K562 (cell line): Measurements from ENCODE around the gene BMI1. TPM values are rescaled to one million over a fixed set of nuclear protein-coding genes. Genes with fewer than 3 reads are reported as not detected.

Source experiments
- CBX3 ChIP-seq, 2 experiments: IDR thresholded peaks; 1 replicate in 1 of 2; 2 replicates in 1 of 2; pipeline ENCODE4 v1.6.1; 2012; ENCODE audit warnings: inconsistent platforms in 2 of 2, low read length in 2 of 2, borderline replicate concordance in 1 of 2, control low read depth in 1 of 2
- GATA2 ChIP-seq: sonication (generic); formaldehyde crosslinking; IDR thresholded peaks from 2 replicates; pipeline ENCODE4 v1.4.0; 2020; ENCODE audit warnings: mild to moderate bottlenecking, missing genetic modification reagents
- KAT7 ChIP-seq: sonication (generic); formaldehyde crosslinking; IDR thresholded peaks from 2 replicates; pipeline ENCODE4 v1.8.0; 2022; ENCODE audit warnings: missing genetic modification reagents, mild to moderate bottlenecking, borderline replicate concordance
- LARP7 ChIP-seq: fragments of 450-650 bp; IDR thresholded peaks from 2 replicates; pipeline ENCODE4 v1.6.1; 2016
- RFX7 ChIP-seq: fragments of 250-450 bp; sonication (Bioruptor Pico); IDR thresholded peaks from 2 replicates; pipeline ENCODE4 v1.5.1; 2021; ENCODE audit warnings: mild to moderate bottlenecking
- polyA plus RNA-seq, 8 experiments: library from polyadenylated mRNA; depleted of rRNA in 4 of 8; stranded (reverse) in 5 of 8; unstranded in 3 of 8; fragments of >200 nt; fragmentation: Nextera tagmentation in 2 of 8; fragmentation: Illumina TruSeq in 1 of 8; extraction: Ambion mirVana in 2 of 8; extraction: Trizol in 1 of 8; gene quantifications; 2 replicates each; pipeline versions ENCODE4 v1.2.1 to v1.2.3, GENCODE V29; 2011 to 2014; ENCODE audit warnings: inconsistent platforms in 1 of 8, missing spikeins in 1 of 8
- total RNA-seq, 7 experiments: library from RNA; depleted of rRNA in 6 of 7; stranded (reverse); fragments of >200 nt in 6 of 7; fragmentation: Illumina TruSeq in 2 of 7; extraction: Trizol in 2 of 7; gene quantifications; 2 replicates each; pipeline versions ENCODE4 v1.2.1 to v1.2.3, GENCODE V29; 2011 to 2021; ENCODE audit warnings: low replicate concordance in 1 of 7
- TF ChIP-seq, protein P1 (sequence below): fragments of 450-650 bp; formaldehyde crosslinking; IDR thresholded peaks from 2 replicates; pipeline ENCODE4 v1.4.0; 2020; ENCODE audit warnings: mild to moderate bottlenecking, moderate library complexity
- TF ChIP-seq, protein P2 (sequence below): sonication (generic); formaldehyde crosslinking; IDR thresholded peaks from 2 replicates; pipeline ENCODE4 v1.8.0; 2022; ENCODE audit warnings: missing genetic modification reagents, mild to moderate bottlenecking, borderline replicate concordance
- TF ChIP-seq, protein P3 (sequence below), 2 experiments: fragments of 450-650 bp in 1 of 2; sonication (generic) in 1 of 2; formaldehyde crosslinking in 1 of 2; IDR thresholded peaks; 2 replicates each; pipeline versions ENCODE4 v1.7.1 to v1.9.0; 2016 to 2022; ENCODE audit warnings: inconsistent platforms in 1 of 2, mild to moderate bottlenecking in 1 of 2, missing genetic modification reagents in 1 of 2
- TF ChIP-seq, protein P4 (sequence below), 2 experiments: fragments of 450-650 bp; conservative IDR thresholded peaks; 2 replicates each; pipeline ENCODE4 v1.6.1; 2017; ENCODE audit warnings: mild to moderate bottlenecking in 2 of 2, moderate library complexity in 2 of 2

BMI1 gene
- total and polyA plus RNA-seq, 9 of the 15 experiments (the other 6 are each of a cell fraction or from before 2014, with no cell fraction given): 21.4 to 103 (median 70.8) TPM

DNA sequence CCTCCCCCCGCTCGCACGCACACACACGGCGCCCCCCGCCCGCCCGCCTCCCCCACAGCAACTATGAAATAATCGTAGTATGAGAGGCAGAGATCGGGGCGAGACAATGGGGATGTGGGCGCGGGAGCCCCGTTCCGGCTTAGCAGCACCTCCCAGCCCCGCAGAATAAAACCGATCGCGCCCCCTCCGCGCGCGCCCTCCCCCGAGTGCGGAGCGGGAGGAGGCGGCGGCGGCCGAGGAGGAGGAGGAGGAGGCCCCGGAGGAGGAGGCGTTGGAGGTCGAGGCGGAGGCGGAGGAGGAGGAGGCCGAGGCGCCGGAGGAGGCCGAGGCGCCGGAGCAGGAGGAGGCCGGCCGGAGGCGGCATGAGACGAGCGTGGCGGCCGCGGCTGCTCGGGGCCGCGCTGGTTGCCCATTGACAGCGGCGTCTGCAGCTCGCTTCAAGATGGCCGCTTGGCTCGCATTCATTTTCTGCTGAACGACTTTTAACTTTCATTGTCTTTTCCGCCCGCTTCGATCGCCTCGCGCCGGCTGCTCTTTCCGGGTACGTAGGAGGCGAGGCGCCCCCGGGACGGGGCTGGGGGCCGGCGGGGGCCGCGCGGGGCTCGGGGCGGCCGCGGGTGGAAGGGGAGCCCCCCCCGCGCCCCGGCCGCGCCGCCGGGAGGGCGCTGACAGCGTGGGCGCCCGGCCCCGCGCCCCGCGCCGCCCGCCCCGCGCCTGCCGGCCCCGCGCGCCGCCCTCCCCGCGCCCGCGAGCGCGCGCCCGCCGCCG, 441 bp downstream of the BMI1 start (continued):
- TF ChIP-seq RFX7: no peak
- TF ChIP-seq, protein P1, sequence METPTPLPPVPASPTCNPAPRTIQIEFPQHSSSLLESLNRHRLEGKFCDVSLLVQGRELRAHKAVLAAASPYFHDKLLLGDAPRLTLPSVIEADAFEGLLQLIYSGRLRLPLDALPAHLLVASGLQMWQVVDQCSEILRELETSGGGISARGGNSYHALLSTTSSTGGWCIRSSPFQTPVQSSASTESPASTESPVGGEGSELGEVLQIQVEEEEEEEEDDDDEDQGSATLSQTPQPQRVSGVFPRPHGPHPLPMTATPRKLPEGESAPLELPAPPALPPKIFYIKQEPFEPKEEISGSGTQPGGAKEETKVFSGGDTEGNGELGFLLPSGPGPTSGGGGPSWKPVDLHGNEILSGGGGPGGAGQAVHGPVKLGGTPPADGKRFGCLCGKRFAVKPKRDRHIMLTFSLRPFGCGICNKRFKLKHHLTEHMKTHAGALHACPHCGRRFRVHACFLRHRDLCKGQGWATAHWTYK (CRISPR knock-in tag): peak; percentile 88
- no peak for TF ChIP-seq GATA2 (CRISPR knock-in tag)
- TF ChIP-seq, protein P2, sequence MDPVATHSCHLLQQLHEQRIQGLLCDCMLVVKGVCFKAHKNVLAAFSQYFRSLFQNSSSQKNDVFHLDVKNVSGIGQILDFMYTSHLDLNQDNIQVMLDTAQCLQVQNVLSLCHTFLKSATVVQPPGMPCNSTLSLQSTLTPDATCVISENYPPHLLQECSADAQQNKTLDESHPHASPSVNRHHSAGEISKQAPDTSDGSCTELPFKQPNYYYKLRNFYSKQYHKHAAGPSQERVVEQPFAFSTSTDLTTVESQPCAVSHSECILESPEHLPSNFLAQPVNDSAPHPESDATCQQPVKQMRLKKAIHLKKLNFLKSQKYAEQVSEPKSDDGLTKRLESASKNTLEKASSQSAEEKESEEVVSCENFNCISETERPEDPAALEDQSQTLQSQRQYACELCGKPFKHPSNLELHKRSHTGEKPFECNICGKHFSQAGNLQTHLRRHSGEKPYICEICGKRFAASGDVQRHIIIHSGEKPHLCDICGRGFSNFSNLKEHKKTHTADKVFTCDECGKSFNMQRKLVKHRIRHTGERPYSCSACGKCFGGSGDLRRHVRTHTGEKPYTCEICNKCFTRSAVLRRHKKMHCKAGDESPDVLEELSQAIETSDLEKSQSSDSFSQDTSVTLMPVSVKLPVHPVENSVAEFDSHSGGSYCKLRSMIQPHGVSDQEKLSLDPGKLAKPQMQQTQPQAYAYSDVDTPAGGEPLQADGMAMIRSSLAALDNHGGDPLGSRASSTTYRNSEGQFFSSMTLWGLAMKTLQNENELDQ: no peak
- TF ChIP-seq CBX3 (IDR thresholded peaks at IDR 0.05; ENCODE audit: borderline replicate concordance in 1 of 2, low read length in 2 of 2): no peak
- TF ChIP-seq, protein P3, sequence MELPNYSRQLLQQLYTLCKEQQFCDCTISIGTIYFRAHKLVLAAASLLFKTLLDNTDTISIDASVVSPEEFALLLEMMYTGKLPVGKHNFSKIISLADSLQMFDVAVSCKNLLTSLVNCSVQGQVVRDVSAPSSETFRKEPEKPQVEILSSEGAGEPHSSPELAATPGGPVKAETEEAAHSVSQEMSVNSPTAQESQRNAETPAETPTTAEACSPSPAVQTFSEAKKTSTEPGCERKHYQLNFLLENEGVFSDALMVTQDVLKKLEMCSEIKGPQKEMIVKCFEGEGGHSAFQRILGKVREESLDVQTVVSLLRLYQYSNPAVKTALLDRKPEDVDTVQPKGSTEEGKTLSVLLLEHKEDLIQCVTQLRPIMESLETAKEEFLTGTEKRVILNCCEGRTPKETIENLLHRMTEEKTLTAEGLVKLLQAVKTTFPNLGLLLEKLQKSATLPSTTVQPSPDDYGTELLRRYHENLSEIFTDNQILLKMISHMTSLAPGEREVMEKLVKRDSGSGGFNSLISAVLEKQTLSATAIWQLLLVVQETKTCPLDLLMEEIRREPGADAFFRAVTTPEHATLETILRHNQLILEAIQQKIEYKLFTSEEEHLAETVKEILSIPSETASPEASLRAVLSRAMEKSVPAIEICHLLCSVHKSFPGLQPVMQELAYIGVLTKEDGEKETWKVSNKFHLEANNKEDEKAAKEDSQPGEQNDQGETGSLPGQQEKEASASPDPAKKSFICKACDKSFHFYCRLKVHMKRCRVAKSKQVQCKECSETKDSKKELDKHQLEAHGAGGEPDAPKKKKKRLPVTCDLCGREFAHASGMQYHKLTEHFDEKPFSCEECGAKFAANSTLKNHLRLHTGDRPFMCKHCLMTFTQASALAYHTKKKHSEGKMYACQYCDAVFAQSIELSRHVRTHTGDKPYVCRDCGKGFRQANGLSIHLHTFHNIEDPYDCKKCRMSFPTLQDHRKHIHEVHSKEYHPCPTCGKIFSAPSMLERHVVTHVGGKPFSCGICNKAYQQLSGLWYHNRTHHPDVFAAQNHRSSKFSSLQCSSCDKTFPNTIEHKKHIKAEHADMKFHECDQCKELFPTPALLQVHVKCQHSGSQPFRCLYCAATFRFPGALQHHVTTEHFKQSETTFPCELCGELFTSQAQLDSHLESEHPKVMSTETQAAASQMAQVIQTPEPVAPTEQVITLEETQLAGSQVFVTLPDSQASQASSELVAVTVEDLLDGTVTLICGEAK (IDR thresholded peaks at IDR 0.05): 0 out of 2 replicates have a peak, but pooled peaks have one; percentile 25
- TF ChIP-seq, protein P3 (CRISPR knock-in tag; IDR thresholded peaks at IDR 0.05): no peak
- TF ChIP-seq, protein P4, sequence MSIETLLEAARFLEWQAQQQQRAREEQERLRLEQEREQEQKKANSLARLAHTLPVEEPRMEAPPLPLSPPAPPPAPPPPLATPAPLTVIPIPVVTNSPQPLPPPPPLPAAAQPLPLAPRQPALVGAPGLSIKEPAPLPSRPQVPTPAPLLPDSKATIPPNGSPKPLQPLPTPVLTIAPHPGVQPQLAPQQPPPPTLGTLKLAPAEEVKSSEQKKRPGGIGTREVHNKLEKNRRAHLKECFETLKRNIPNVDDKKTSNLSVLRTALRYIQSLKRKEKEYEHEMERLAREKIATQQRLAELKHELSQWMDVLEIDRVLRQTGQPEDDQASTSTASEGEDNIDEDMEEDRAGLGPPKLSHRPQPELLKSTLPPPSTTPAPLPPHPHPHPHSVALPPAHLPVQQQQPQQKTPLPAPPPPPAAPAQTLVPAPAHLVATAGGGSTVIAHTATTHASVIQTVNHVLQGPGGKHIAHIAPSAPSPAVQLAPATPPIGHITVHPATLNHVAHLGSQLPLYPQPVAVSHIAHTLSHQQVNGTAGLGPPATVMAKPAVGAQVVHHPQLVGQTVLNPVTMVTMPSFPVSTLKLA (conservative IDR thresholded peaks at IDR 0.05): peak; percentile 21 to 67; a peak in 1 of 4 replicates
- TF ChIP-seq KAT7 (CRISPR knock-in tag): 0 out of 2 replicates have a peak, but pooled peaks have one; percentile 56
- no peak for TF ChIP-seq LARP7
